GM12878 (cell line): ENCODE data around the gene EPHB1.

Experiments
- CTCF ChIP-seq, 3 experiments: IDR thresholded peaks in 2 of 3; conservative IDR thresholded peaks in 1 of 3; 2 replicates each; pipeline ENCODE4 v1.5.1; 2011; ENCODE audit warnings: low read depth in 3 of 3, low read length in 3 of 3, mild to moderate bottlenecking in 3 of 3, control low read depth in 2 of 3, moderate library complexity in 2 of 3, inconsistent platforms in 1 of 3, mixed read lengths in 1 of 3; ENCODE audit not compliant: control insufficient read depth in 2 of 3, insufficient read depth in 1 of 3; ENCODE audit errors: extremely low read depth in 1 of 3
- DPF2 ChIP-seq: fragments of 450-650 bp; IDR thresholded peaks from 2 replicates; pipeline ENCODE4 v1.6.1; 2017; ENCODE audit warnings: mild to moderate bottlenecking
- EZH2 ChIP-seq: IDR thresholded peaks from 2 replicates; pipeline ENCODE4 v1.6.1; 2012; ENCODE audit warnings: low read depth, mild to moderate bottlenecking, control low read depth, inconsistent platforms, low read length, borderline replicate concordance; ENCODE audit not compliant: control insufficient read depth
- JUND ChIP-seq: IDR thresholded peaks from 2 replicates; pipeline ENCODE4 v1.6.1; 2012; ENCODE audit warnings: low read depth, mild to moderate bottlenecking, low read length, improper control_type of control experiment, moderate library complexity
- MAX ChIP-seq: IDR thresholded peaks from 2 replicates; pipeline ENCODE4 v1.6.1; 2012; ENCODE audit warnings: low read depth, low read length, improper control_type of control experiment
- PBX3 ChIP-seq: IDR thresholded peaks from 2 replicates; pipeline ENCODE4 v1.6.1; 2011; ENCODE audit warnings: mild to moderate bottlenecking, low read depth, low read length, moderate library complexity; ENCODE audit not compliant: insufficient replicate concordance
- POLR2A ChIP-seq: IDR thresholded peaks from 2 replicates; pipeline ENCODE4 v1.6.1; 2011; ENCODE audit warnings: low read depth, mild to moderate bottlenecking, low read length
- RBBP5 ChIP-seq: fragments of 200-600 bp; sonication (generic); conservative IDR thresholded peaks from 2 replicates; pipeline ENCODE4 v1.6.1; 2016

- TF ChIP-seq PBX3: no peak
- TF ChIP-seq POLR2A: no peak
- TF ChIP-seq RBBP5: no peak
- TF ChIP-seq CTCF (IDR thresholded peaks at IDR 0.05 in 2 of 3, conservative IDR thresholded peaks at IDR 0.05 in 1 of 3; ENCODE audit: control insufficient read depth in 2 of 3, extremely low read depth in 1 of 3, insufficient read depth in 1 of 3, low read depth in 3 of 3, low read length in 3 of 3): no peak
- TF ChIP-seq MAX: no peak
- no peak for TF ChIP-seq JUND
- TF ChIP-seq EZH2: no peak
- TF ChIP-seq DPF2: no peak
Measured at GRCh38 chr3:135142530-135142929, 347.5 kb downstream of the EPHB1 start.
